Measurements from ENCODE around the gene PPARA.

PPARA gene

GRCh38 chr22:46214149-46214548 lies 63.8 kb downstream of the PPARA start:
- WGBS (ENCODE audit: insufficient coverage, insufficient read length): 100% methylated on average over 6 of the region's 29 CpGs
- H3K27me3 ChIP-seq (ENCODE audit: control insufficient read depth, insufficient read depth, low read length): no peaks in the 10 kb centered on the region
- no peaks in the 10 kb centered on the region for H3K9me3 ChIP-seq (ENCODE audit: control insufficient read depth, insufficient read depth, low read length)
- no peak for DNase-seq (ENCODE audit: low read depth, low spot score)
- no peak overlapping the region for H3K27ac ChIP-seq (ENCODE audit: low read length)
- H3K4me3 ChIP-seq (ENCODE audit: low read length): no peak overlapping the region
- no peaks in the 10 kb centered on the region for H3K4me1 ChIP-seq (ENCODE audit: control insufficient read depth, insufficient read depth, low read length)
- no peaks in the 10 kb centered on the region; the same call in 1 of the 2 replicates for H3K36me3 ChIP-seq (ENCODE audit: control insufficient read depth, insufficient read depth, low read length)

- H3K4me3 ChIP-seq (ENCODE audit: low read length): no peak overlapping the region
- no peak overlapping the region for H3K27ac ChIP-seq (ENCODE audit: low read length)
- H3K36me3 ChIP-seq (ENCODE audit: control insufficient read depth, insufficient read depth, low read length): no peaks in the 10 kb centered on the region; the same call in 1 of the 2 replicates
- H3K4me1 ChIP-seq (ENCODE audit: control insufficient read depth, insufficient read depth, low read length): no peaks in the 10 kb centered on the region
- 100% methylated on average over 11 of the region's 28 CpGs for WGBS (ENCODE audit: insufficient coverage, insufficient read length)
- H3K9me3 ChIP-seq (ENCODE audit: control insufficient read depth, insufficient read depth, low read length): no peaks in the 10 kb centered on the region
- H3K27me3 ChIP-seq (ENCODE audit: control insufficient read depth, insufficient read depth, low read length): no peaks in the 10 kb centered on the region
- no peak for DNase-seq (ENCODE audit: low read depth, low spot score)
Measured at GRCh38 chr22:46214616-46215015, 64.3 kb downstream of the PPARA start.

- H3K36me3 ChIP-seq (ENCODE audit: control insufficient read depth, insufficient read depth, low read length): no peaks in the 10 kb centered on the region
- DNase-seq (ENCODE audit: low read depth, low spot score): no peak
- H3K4me1 ChIP-seq (ENCODE audit: control insufficient read depth, insufficient read depth, low read length): no peaks in the 10 kb centered on the region
- no CpG with 5 or more reads among the region's 10 CpGs for WGBS (ENCODE audit: insufficient coverage, insufficient read length)
- H3K27ac ChIP-seq (ENCODE audit: low read length): no peak overlapping the region
- H3K9me3 ChIP-seq (ENCODE audit: control insufficient read depth, insufficient read depth, low read length): no peaks in the 10 kb centered on the region
- no peak overlapping the region for H3K4me3 ChIP-seq (ENCODE audit: low read length)
- H3K27me3 ChIP-seq (ENCODE audit: control insufficient read depth, insufficient read depth, low read length): no peaks in the 10 kb centered on the region
Measured at GRCh38 chr22:46219636-46220035, 69.3 kb downstream of the PPARA start.

- Histone ChIP-seq H3K9me3 (ENCODE audit: control insufficient read depth, insufficient read depth, low read length) (no peaks in the 10 kb centered on the region), H3K4me1 (ENCODE audit: control insufficient read depth, insufficient read depth, low read length) (no peaks in the 10 kb centered on the region), H3K36me3 (ENCODE audit: control insufficient read depth, insufficient read depth, low read length) (no peaks in the 10 kb centered on the region), H3K27ac (ENCODE audit: low read length) (no peak overlapping the region), H3K4me3 (ENCODE audit: low read length) (no peak overlapping the region), H3K27me3 (ENCODE audit: control insufficient read depth, insufficient read depth, low read length) (no peaks in the 10 kb centered on the region)
- WGBS (ENCODE audit: insufficient coverage, insufficient read length): no CpG with 5 or more reads among the region's 5 CpGs
- no peak for DNase-seq (ENCODE audit: low read depth, low spot score)
Measured at GRCh38 chr22:46220921-46221320, 70.6 kb downstream of the PPARA start.

GRCh38 chr22:46224044-46224897 lies 73.9 kb downstream of the PPARA start:
- Histone ChIP-seq H3K9me3 (ENCODE audit: control insufficient read depth, insufficient read depth, low read length) (no peaks in the 10 kb centered on the region), H3K36me3 (ENCODE audit: control insufficient read depth, insufficient read depth, low read length) (no peaks in the 10 kb centered on the region), H3K27ac (ENCODE audit: low read length) (no peak overlapping the region), H3K4me1 (ENCODE audit: control insufficient read depth, insufficient read depth, low read length) (no peaks in the 10 kb centered on the region), H3K27me3 (ENCODE audit: control insufficient read depth, insufficient read depth, low read length) (no peaks in the 10 kb centered on the region), H3K4me3 (ENCODE audit: low read length) (no peak overlapping the region)
- no peak for DNase-seq (ENCODE audit: low read depth, low spot score)
- WGBS (ENCODE audit: insufficient coverage, insufficient read length): no CpG with 5 or more reads among the region's 23 CpGs

GRCh38 chr22:46224898-46225290 lies 74.6 kb downstream of the PPARA start:
- no peaks in the 10 kb centered on the region for H3K9me3 ChIP-seq (ENCODE audit: control insufficient read depth, insufficient read depth, low read length)
- no peaks in the 10 kb centered on the region for H3K27me3 ChIP-seq (ENCODE audit: control insufficient read depth, insufficient read depth, low read length)
- no peak overlapping the region for H3K27ac ChIP-seq (ENCODE audit: low read length)

GRCh38 chr22:46225631-46226030 lies 75.3 kb downstream of the PPARA start:
- Histone ChIP-seq H3K4me1 (ENCODE audit: control insufficient read depth, insufficient read depth, low read length) (no peaks in the 10 kb centered on the region), H3K27me3 (ENCODE audit: control insufficient read depth, insufficient read depth, low read length) (no peaks in the 10 kb centered on the region), H3K4me3 (ENCODE audit: low read length) (no peak overlapping the region), H3K36me3 (ENCODE audit: control insufficient read depth, insufficient read depth, low read length) (no peaks in the 10 kb centered on the region), H3K9me3 (ENCODE audit: control insufficient read depth, insufficient read depth, low read length) (no peaks in the 10 kb centered on the region), H3K27ac (ENCODE audit: low read length) (no peak overlapping the region)
- DNase-seq (ENCODE audit: low read depth, low spot score): no peak
- WGBS (ENCODE audit: insufficient coverage, insufficient read length): no CpG with 5 or more reads among the region's 7 CpGs

More at GRCh38 chr22:46224898-46225290, 74.6 kb downstream of the PPARA start:
- Histone ChIP-seq H3K36me3 (ENCODE audit: control insufficient read depth, insufficient read depth, low read length) (no peaks in the 10 kb centered on the region), H3K4me1 (ENCODE audit: control insufficient read depth, insufficient read depth, low read length) (no peaks in the 10 kb centered on the region), H3K4me3 (ENCODE audit: low read length) (no peak overlapping the region)
- no CpG with 5 or more reads among the region's 10 CpGs for WGBS (ENCODE audit: insufficient coverage, insufficient read length)
- DNase-seq (ENCODE audit: low read depth, low spot score): no peak

GRCh38 chr22:46226577-46226976 lies 76.3 kb downstream of the PPARA start:
- H3K4me3 ChIP-seq (ENCODE audit: low read length): no peak overlapping the region
- no peaks in the 10 kb centered on the region for H3K36me3 ChIP-seq (ENCODE audit: control insufficient read depth, insufficient read depth, low read length)
- DNase-seq (ENCODE audit: low read depth, low spot score): no peak
- H3K9me3 ChIP-seq (ENCODE audit: control insufficient read depth, insufficient read depth, low read length): no peaks in the 10 kb centered on the region
- no CpG with 5 or more reads among the region's 7 CpGs for WGBS (ENCODE audit: insufficient coverage, insufficient read length)
- H3K27me3 ChIP-seq (ENCODE audit: control insufficient read depth, insufficient read depth, low read length): no peaks in the 10 kb centered on the region
- H3K4me1 ChIP-seq (ENCODE audit: control insufficient read depth, insufficient read depth, low read length): no peaks in the 10 kb centered on the region
- H3K27ac ChIP-seq (ENCODE audit: low read length): no peak overlapping the region

GRCh38 chr22:46229701-46230100 lies 79.4 kb downstream of the PPARA start:
- DNase-seq (ENCODE audit: low read depth, low spot score): no peak
- no peak overlapping the region for H3K27ac ChIP-seq (ENCODE audit: low read length)

GRCh38 chr22:46230262-46230901 lies 80.1 kb downstream of the PPARA start:
- no peak for DNase-seq (ENCODE audit: low read depth, low spot score)
- Histone ChIP-seq H3K4me1 (ENCODE audit: control insufficient read depth, insufficient read depth, low read length) (no peaks in the 10 kb centered on the region), H3K27ac (ENCODE audit: low read length) (no peak overlapping the region), H3K27me3 (ENCODE audit: control insufficient read depth, insufficient read depth, low read length) (no peaks in the 10 kb centered on the region), H3K9me3 (ENCODE audit: control insufficient read depth, insufficient read depth, low read length) (no peaks in the 10 kb centered on the region), H3K36me3 (ENCODE audit: control insufficient read depth, insufficient read depth, low read length) (no peaks in the 10 kb centered on the region), H3K4me3 (ENCODE audit: low read length) (no peak overlapping the region)
- WGBS (ENCODE audit: insufficient coverage, insufficient read length): no CpG with 5 or more reads among the region's 13 CpGs

More at GRCh38 chr22:46229701-46230100, 79.4 kb downstream of the PPARA start:
- H3K27me3 ChIP-seq (ENCODE audit: control insufficient read depth, insufficient read depth, low read length): no peaks in the 10 kb centered on the region
- H3K4me3 ChIP-seq (ENCODE audit: low read length): no peak overlapping the region
- no peaks in the 10 kb centered on the region for H3K9me3 ChIP-seq (ENCODE audit: control insufficient read depth, insufficient read depth, low read length)
- H3K36me3 ChIP-seq (ENCODE audit: control insufficient read depth, insufficient read depth, low read length): no peaks in the 10 kb centered on the region
- no peaks in the 10 kb centered on the region for H3K4me1 ChIP-seq (ENCODE audit: control insufficient read depth, insufficient read depth, low read length)
- no CpG with 5 or more reads among the region's 8 CpGs for WGBS (ENCODE audit: insufficient coverage, insufficient read length)
